Muscle of leg (tissue), 11 donors: ENCODE measurements around the gene RALBP1. TPM values are rescaled to one million over a fixed set of nuclear protein-coding genes. Genes with fewer than 3 reads are reported as not detected.
A peak's percentile ranks its signal among the peaks of the same experiment; 100 is the strongest.
"Not testable (repeated sequence)": the region's sequence is repeated elsewhere in the genome, so short reads cannot be mapped to it uniquely, and the experiment has no call there.

Experiments
- DNase-seq: peaks from one replicate; pipeline ENCODE4 v3.0.0; 2013
- H3K27ac ChIP-seq: one replicate; pipeline ENCODE4 v1.5.1; 2013; ENCODE audit warnings: mild to moderate bottlenecking, low read length, control low read depth
- H3K27me3 ChIP-seq: one replicate; pipeline ENCODE4 v1.6.1; 2013; ENCODE audit warnings: low read length; ENCODE audit not compliant: control insufficient read depth, insufficient read depth
- H3K36me3 ChIP-seq: one replicate; pipeline ENCODE4 v1.6.1; 2013; ENCODE audit warnings: low read length; ENCODE audit not compliant: control insufficient read depth, insufficient read depth
- H3K4me1 ChIP-seq: one replicate; pipeline ENCODE4 v1.6.1; 2013; ENCODE audit warnings: low read length; ENCODE audit not compliant: control insufficient read depth, insufficient read depth
- H3K4me3 ChIP-seq: one replicate; pipeline ENCODE4 v1.5.1; 2013; ENCODE audit warnings: low read length, control low read depth
- H3K9me3 ChIP-seq: replicated peaks from 2 replicates; pipeline ENCODE4 v1.6.1; 2013; ENCODE audit warnings: low read depth, low read length; ENCODE audit not compliant: control insufficient read depth
- WGBS: methylation state at CpG from one replicate; pipeline ENCODE4 v1.1.5; 2013; ENCODE audit warnings: missing lambda C conversion rate; ENCODE audit not compliant: insufficient coverage; 5-methylcytosine and 5-hydroxymethylcytosine counted together
- polyA plus RNA-seq, 8 donors: library from polyadenylated mRNA; unstranded; fragments of 120-200 nt; gene quantifications; one replicate each; pipeline versions ENCODE4 v1.2.1 to v1.2.3, GENCODE V29; 2013; ENCODE audit warnings: inconsistent platforms in 1 of 8, low replicate concordance in 1 of 8; ENCODE audit not compliant: insufficient read length in 8 of 8, insufficient read depth in 1 of 8
- total RNA-seq: library from RNA; stranded (reverse); fragments of 120-200 nt; gene quantifications from one replicate; pipeline ENCODE4 v1.2.4, GENCODE V29; 2013

The RALBP1 gene
- total and polyA plus RNA-seq, 9 donors, result 37.5 to 52.9 (median 46.3) TPM

DNA sequence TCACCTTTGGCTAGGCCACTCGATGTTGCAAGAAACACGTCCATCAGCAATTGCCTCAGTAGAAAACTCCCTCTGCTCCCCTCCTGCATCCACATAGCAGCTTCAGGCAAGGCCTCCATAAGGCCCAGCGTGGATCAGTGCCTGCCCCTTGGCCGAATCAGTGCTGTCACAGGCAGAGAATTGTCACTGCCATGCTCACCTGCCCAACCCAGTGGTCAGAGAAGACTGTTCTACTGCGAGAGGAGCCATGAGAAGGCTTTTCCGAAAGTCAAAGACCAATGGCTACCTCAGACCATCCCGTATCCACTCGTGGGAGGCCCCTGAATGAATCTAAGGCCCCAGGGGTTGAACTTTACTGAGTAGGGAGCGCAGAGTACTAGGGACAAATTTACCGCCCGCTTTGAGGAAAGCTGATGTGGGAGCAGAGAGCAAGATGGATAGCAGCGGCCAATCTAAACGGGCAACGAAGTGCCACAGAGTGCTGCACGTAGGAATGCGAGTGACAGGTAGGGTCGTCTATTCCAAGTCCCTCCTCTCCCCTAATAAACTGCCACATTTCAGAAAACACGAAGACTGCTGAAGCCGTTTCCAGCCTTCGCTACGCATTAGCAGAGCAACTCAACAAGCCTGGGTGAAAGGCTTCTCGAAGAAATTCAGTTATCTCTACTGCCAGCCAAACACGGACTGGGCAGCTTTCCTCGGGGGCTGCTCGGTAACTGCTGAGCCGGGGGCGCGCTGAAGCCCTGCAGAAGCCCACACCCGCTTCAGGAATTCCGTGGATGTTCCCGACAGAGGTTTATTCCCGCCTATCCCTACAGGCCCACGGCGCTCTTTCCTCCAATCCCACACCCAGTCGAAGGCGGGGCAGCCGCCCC, 968 bp upstream of the RALBP1 start:
- Histone ChIP-seq H3K4me1 (peaks cover 16% of the 10 kb centered on the region), H3K36me3 (peaks cover 7% of the 10 kb centered on the region), H3K27ac (peak overlapping the region; percentile 97), H3K27me3 (no peaks in the 10 kb centered on the region), H3K4me3 (peak overlapping the region; percentile 98), H3K9me3 (no peaks in the 10 kb centered on the region)
- 24% methylated on average over 34 of the region's 37 CpGs for WGBS
- peak; percentile 94 for DNase-seq

DNA sequence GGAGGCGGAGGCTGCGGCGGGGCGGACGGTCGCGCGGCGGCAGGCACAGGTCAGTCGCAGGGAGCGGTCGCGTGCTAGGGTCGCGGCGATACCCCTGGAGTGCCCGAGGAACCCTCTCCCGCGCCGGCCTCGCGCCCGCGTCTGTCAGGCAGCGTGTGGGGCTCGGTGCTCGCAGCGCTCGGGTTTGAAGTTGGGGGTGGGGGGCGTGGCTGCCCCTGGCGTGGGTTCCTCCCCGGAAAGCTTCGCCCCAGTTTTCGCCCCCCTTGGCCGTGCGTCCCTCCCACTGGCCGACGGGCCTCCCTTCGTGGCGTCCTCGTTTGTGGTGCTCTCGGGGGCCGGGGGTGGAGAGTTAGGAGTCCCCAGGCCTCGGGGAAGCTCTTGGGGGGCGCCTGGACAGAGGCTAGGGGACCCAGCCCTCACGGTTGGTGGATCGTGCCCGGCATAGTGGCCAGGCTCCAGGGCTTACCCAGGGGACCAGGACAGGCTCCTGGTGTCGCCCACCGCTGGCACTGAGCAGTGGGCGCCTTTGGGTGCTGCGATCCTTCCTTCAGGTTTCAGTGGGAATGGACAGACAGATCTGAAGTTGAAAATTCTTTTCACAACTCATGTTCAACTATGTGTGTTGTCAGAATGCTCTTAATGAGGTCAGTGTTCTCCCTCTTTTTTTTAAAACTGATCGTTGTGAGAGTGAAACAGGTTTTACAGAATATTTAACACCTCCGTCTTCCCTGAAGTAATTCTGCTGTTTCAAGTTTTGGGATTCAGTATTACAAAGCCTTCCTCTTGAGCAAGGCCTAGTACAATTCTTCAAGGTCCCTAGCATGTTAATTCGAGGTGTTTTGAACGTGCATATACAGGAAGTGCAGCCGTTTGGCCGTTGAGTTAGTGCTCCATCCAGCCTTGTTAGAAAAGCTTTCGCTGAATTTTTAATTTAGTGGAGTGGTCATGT, 604 bp downstream of the RALBP1 start:
- 0% methylated on average over 40 of the region's 59 CpGs for WGBS
- Histone ChIP-seq H3K4me3 (peak overlapping the region; percentile 98), H3K36me3 (peaks cover 7% of the 10 kb centered on the region), H3K27me3 (no peaks in the 10 kb centered on the region), H3K27ac (peak overlapping the region; percentile 98), H3K9me3 (no peaks in the 10 kb centered on the region), H3K4me1 (peaks cover 16% of the 10 kb centered on the region)
- peak; percentile 69 for DNase-seq

DNA sequence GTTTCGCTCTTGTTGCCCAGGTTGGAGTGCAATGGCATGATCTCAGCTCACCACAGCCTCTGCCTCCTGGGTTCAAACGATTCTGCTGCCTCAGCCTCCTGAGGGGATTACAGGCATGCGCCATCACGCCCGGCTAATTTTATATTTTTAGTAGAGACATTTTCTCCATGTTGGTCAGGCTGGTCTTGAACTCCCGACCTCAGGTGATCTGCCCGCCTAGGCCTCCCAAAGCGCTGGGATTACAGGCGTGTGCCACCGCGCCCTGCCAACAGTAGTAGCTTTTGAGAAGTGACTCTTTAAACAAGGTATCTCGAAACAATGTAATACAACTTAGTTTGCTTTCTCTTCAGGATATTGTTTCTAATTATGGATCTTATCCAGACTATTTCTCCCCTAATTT, 1.6 kb downstream of the RALBP1 start:
- not testable (repeated sequence) for H3K27me3 ChIP-seq, H3K36me3 ChIP-seq, DNase-seq, H3K9me3 ChIP-seq, H3K4me3 ChIP-seq
- 72% methylated on average over 8 of the region's 12 CpGs for WGBS
- H3K27ac ChIP-seq, result peak overlapping the region; percentile 98
- H3K4me1 ChIP-seq, result peaks cover 16% of the 10 kb centered on the region

DNA sequence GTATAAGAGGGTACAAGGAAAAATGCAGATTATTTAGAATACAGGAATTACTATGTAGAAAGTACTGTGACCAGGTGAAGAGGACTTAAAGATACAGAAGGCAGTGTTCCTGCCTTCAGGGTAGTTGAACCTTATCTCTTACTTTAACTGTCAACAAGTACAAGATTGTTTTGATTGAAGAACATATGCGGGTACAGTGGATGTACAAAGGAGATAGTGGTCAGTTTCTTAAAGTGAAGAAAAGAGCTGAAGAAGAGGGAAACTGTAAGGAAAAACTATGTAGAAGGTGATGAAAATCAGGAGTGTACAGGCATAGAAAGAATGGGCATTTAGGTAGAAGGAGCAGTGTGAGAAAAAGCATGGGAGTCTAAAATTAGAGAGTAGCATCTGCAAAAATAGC, 2.2 kb downstream of the RALBP1 start:
- Histone ChIP-seq H3K27ac (no peak overlapping the region), H3K36me3 (peaks cover 7% of the 10 kb centered on the region), H3K4me3 (no peak overlapping the region), H3K27me3 (no peaks in the 10 kb centered on the region), H3K4me1 (peaks cover 16% of the 10 kb centered on the region), H3K9me3 (no peaks in the 10 kb centered on the region)
- no peak for DNase-seq
- 63% methylated on average over 1 of the region's 1 CpG for WGBS

DNA sequence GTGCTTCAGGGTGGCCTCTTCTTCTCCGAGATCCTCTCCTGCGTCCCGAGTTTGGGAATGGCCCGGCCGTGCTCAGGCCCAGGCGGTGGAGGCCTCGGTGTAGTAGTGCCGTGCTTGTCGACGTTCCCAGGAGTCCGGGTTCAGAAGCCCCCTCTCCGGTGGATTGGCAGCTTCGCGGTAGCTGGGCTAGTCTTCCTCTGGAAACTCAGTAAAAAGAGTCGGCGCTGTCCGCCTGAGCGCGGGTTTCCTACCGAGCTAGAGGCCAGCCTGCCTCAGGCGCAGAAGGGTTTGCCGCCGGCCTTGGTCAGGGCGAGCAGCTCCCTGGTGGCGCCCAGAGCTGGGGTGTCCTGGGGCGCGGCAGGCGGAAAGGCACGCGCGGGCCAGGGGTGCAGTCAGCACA, 3.2 kb downstream of the RALBP1 start:
- 90% methylated on average over 27 of the region's 31 CpGs for WGBS
- no peaks in the 10 kb centered on the region for H3K9me3 ChIP-seq
- no peak for DNase-seq
- peaks cover 7% of the 10 kb centered on the region for H3K36me3 ChIP-seq
- peaks cover 15% of the 10 kb centered on the region for H3K4me1 ChIP-seq
- H3K27ac ChIP-seq, result no peak overlapping the region
- no peaks in the 10 kb centered on the region for H3K27me3 ChIP-seq
- H3K4me3 ChIP-seq, result no peak overlapping the region

DNA sequence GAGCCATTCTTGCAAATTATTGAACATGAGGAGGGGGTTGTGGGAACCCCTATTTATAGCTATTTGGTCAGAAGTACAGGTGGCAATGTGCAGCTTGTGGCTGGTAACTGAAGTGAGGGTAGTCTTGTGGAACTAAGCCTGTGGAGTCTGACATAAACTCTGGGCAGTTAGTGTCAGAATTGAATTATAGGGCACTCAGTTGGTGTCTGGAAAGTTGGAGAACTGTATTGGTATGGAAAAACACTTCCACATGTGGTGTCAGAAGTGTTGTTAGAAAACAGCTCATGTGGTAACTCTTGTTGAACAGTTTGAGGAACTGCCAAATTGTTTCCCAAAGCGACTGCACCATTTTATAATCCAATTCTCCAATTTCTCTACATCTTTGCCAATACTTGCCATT, 7.5 kb downstream of the RALBP1 start:
- no peaks in the 10 kb centered on the region for H3K9me3 ChIP-seq
- no peak overlapping the region for H3K27ac ChIP-seq

DNA sequence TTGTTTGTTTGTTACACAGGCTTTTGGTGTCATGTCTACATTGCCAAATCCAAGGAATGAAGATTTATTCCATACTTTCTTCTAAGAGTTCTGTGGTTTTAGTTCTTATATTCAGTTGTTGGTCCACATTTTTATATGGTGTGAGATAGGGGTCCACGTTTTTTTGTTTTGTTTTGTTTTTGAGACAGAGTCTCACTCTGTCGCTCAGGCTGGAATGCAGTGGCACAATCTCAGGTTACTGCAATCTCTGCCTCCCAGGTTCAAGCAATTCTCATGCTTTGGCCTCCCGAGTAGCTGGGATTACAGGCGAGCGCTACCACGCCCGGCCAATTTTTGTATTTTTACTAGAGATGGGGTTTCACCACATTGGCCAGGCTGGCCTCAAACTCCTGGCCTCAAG, 8.2 kb downstream of the RALBP1 start:
- Histone ChIP-seq H3K4me1 (no peaks in the 10 kb centered on the region), H3K9me3 (no peaks in the 10 kb centered on the region), H3K27me3 (no peaks in the 10 kb centered on the region), H3K27ac (no peak overlapping the region), H3K36me3 (peaks cover 5% of the 10 kb centered on the region), H3K4me3 (no peak overlapping the region)
- 97% methylated on average over 6 of the region's 7 CpGs for WGBS
- DNase-seq, result no peak

More for the DNA sequence above, 7.5 kb downstream of the RALBP1 start:
- no CpG with 5 or more reads among the region's 1 CpG for WGBS
- no peaks in the 10 kb centered on the region for H3K4me1 ChIP-seq
- H3K36me3 ChIP-seq, result peaks cover 7% of the 10 kb centered on the region
- H3K27me3 ChIP-seq, result no peaks in the 10 kb centered on the region
- DNase-seq, result no peak
- H3K4me3 ChIP-seq, result no peak overlapping the region

DNA sequence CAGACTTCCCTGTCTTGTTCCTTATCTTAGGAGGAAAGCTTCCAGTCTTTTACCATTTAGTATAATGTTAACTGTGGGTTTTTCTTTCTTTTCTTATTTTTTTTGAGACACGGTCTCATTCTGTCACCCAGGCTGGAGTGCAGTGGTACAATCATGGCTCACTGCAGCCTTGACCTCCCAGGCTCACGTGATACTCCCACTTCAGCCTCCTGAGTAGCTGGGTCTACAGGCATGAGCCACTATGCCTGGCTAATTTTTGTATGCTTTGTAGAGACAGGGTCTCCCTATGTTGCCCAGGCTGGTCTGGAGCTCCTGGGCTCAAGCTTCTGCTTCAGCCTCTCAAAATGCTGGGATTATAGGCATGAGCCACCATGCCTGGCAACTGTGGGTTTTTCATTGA, 9.5 kb downstream of the RALBP1 start:
- H3K27me3 ChIP-seq, H3K27ac ChIP-seq, H3K4me1 ChIP-seq, DNase-seq, H3K9me3 ChIP-seq, H3K4me3 ChIP-seq, H3K36me3 ChIP-seq: not testable (repeated sequence)
- WGBS, result no CpG with 5 or more reads among the region's 2 CpGs

DNA sequence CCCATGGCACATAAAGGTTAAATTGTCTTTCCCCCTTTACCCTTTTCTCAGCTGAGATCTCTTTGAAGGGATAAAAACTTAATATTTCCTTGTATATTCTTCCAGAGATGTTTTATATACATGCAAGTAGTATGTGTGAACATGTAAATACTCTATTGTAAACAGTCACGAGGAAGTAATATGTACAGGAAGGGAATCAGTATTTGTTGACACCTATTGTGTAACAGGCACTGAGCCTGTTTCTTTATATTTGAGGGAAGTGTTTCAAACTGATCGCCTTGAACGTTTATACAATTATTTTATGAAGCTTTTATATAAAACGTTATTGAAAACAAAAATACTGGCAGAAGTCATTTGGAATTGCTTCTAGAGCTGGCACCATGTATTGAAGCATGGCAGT, 13.2 kb downstream of the RALBP1 start:
- Histone ChIP-seq H3K4me1 (no peaks in the 10 kb centered on the region), H3K9me3 (no peaks in the 10 kb centered on the region), H3K4me3 (no peak overlapping the region), H3K27ac (no peak overlapping the region), H3K27me3 (no peaks in the 10 kb centered on the region), H3K36me3 (no peaks in the 10 kb centered on the region)
- WGBS, result no CpG with 5 or more reads among the region's 4 CpGs
- DNase-seq, result no peak

DNA sequence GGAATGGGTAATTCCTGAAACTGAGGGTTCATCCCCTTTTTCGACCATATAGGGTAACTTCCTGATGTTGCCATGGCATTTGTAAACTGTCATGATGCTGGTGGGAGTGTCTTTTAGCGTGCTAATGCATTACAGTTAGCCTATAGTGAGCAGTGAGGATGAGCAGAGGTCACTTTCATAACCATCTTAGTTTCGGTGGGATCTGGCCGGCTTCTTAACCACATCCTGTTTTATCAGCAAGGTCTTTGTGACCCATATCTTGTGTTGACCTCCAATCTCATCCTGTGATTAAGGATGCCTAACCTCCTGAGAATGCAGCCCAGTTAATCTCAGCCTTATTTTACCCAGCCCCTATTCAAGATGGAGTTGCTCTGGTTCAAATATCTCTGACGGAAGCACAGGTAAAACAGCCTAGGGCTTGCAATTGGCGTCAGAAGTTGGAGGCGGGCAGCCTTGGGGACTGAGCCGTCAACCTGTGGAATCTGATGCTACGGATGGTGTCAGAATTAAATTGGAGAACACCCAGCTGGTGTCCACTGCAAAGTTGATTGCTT, 19.5 kb downstream of the RALBP1 start:
- H3K36me3 ChIP-seq, result peaks cover 3% of the 10 kb centered on the region
- WGBS, result 88% methylated on average over 6 of the region's 9 CpGs
- DNase-seq, result no peak

More for the DNA sequence above, 19.5 kb downstream of the RALBP1 start:
- H3K27ac ChIP-seq, result no peak overlapping the region
- H3K4me1 ChIP-seq, result no peaks in the 10 kb centered on the region
- no peaks in the 10 kb centered on the region for H3K9me3 ChIP-seq
- H3K4me3 ChIP-seq, result no peak overlapping the region
- H3K27me3 ChIP-seq, result no peaks in the 10 kb centered on the region
